Right atrium auricular region (tissue), 2 donors: ENCODE measurements around the gene DNAH3. TPM values are rescaled to one million over a fixed set of nuclear protein-coding genes. Genes with fewer than 3 reads are reported as not detected.

ENCODE experiments used
- DNase-seq: peaks from one replicate; pipeline ENCODE4 v3.0.0-alpha.2; 2019; ENCODE audit warnings: low spot score
- H3K27ac ChIP-seq, 2 donors: fragments of 200-600 bp; sonication (generic); 1 replicate in 1 of 2; 2 replicates in 1 of 2; pipeline ENCODE4 v1.5.1; 2016 to 2019
- H3K27me3 ChIP-seq, 2 donors: fragments of 200-600 bp; sonication (generic); one replicate each; pipeline versions ENCODE4 v1.5.1 to v1.6.0; 2017 to 2019
- H3K36me3 ChIP-seq: fragments of 200-600 bp; sonication (generic); one replicate; pipeline ENCODE4 v1.5.1; 2016
- H3K4me1 ChIP-seq, 2 donors: fragments of 200-600 bp; sonication (generic); one replicate each; pipeline versions ENCODE4 v1.5.1 to v1.6.0; 2017 to 2019
- H3K4me3 ChIP-seq, 2 donors: fragments of 200-600 bp; sonication (generic); 1 replicate in 1 of 2; 2 replicates in 1 of 2; pipeline ENCODE4 v1.5.1; 2017 to 2019; ENCODE audit warnings: mild to moderate bottlenecking in 1 of 2, moderate library complexity in 1 of 2
- H3K9me3 ChIP-seq, 2 donors: fragments of 200-600 bp; sonication (generic); one replicate each; pipeline ENCODE4 v1.5.1; 2019
- total RNA-seq, 2 donors: library from RNA; depleted of rRNA; stranded (reverse); fragments of >200 nt; gene quantifications; one replicate each; pipeline ENCODE4 v1.1.0, GENCODE V29; 2016
- TF ChIP-seq, protein P1 (sequence below), 2 donors: fragments of 200-600 bp; sonication (generic); IDR thresholded peaks; one replicate each; pipeline ENCODE4 v1.5.1; 2019; ENCODE audit warnings: antibody characterized with exemption in 2 of 2

The DNAH3 gene
- total RNA-seq, 2 donors from 2014 or later, result 0.20 TPM; not detected in 1

DNA sequence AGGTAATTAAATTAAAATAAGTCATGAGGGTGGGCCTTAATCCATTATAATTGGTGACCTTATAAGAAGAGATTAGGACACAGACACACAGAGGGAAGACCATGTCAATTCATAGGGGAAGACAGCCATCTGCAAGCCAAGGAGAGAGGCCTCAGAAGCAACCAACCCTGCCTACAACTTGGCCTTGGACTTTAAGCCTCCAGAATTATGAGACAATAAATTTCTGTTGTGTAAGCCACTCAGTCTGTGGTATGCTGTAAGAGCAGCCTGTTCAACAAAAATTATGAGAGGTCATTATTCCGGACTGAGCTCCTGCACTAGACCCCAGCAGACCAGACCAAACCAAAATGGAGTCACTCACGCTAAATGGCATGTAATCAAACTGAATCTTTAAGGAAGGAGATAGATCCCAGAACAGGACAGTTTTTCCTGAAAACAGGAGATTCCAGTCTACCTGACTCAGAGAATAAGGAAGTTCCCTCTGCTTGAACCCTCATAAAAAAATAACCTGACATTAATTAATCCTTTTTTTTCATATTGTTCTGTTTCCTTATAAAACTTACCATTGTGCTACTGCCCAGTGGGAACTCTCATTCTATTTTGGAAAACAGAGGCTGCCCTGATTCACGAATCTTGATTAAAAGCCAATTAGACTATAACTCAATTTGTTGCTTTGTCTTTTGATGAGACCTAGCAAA is 74.3 kb downstream of the DNAH3 start:
- TF ChIP-seq, protein P1, sequence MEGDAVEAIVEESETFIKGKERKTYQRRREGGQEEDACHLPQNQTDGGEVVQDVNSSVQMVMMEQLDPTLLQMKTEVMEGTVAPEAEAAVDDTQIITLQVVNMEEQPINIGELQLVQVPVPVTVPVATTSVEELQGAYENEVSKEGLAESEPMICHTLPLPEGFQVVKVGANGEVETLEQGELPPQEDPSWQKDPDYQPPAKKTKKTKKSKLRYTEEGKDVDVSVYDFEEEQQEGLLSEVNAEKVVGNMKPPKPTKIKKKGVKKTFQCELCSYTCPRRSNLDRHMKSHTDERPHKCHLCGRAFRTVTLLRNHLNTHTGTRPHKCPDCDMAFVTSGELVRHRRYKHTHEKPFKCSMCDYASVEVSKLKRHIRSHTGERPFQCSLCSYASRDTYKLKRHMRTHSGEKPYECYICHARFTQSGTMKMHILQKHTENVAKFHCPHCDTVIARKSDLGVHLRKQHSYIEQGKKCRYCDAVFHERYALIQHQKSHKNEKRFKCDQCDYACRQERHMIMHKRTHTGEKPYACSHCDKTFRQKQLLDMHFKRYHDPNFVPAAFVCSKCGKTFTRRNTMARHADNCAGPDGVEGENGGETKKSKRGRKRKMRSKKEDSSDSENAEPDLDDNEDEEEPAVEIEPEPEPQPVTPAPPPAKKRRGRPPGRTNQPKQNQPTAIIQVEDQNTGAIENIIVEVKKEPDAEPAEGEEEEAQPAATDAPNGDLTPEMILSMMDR (IDR thresholded peaks at IDR 0.05), result no peak
- Histone ChIP-seq H3K27me3 (no peaks in the 10 kb centered on the region), H3K36me3 (no peaks in the 10 kb centered on the region), H3K27ac (no peak overlapping the region), H3K4me3 (no peak overlapping the region), H3K9me3 (no peaks in the 10 kb centered on the region), H3K4me1 (no peaks in the 10 kb centered on the region)
- no peak for DNase-seq

DNA sequence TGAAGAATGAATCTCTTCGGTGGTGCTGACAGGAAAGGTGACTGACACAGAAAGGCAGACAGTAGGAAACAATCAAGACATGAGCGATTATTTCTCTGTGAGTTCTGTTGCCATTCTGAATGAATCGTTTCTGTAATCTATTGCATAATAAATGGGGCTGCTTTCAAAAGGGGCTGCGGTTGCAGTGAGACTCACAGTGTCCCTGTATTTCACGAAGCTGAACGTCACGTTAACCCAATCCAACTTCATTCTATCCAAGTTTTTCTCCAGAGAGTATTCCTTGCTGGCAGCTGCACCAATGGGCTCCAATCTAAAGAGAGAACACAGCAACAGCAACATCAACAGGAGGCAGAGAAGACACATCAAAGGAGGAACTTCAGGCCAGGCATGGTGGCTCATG is 75.4 kb downstream of the DNAH3 start:
- TF ChIP-seq, protein P1 (IDR thresholded peaks at IDR 0.05), result no peak
- Histone ChIP-seq H3K9me3 (no peaks in the 10 kb centered on the region), H3K27ac (no peak overlapping the region), H3K27me3 (no peaks in the 10 kb centered on the region), H3K36me3 (no peaks in the 10 kb centered on the region), H3K4me1 (no peaks in the 10 kb centered on the region), H3K4me3 (no peak overlapping the region)
- no peak for DNase-seq

DNA sequence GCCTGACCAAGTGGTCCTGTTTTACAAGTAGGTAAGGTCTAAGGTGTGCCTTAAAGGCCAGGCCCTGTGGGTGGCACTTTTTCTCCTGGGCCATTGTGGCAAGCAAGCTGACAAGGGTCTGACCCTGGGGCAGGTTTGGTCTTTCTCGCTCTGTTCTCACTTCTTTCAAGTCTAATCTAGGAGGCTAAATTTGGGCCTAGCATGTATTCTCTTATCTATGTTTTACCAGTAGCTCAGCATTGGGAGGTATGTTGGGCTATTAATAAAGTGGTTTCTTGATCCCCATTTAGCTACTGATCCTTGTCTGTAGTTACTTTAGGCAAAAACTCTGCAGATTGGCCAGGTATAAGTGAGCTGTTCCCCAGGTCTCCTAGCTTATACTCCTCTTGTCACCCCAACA is 77.7 kb downstream of the DNAH3 start:
- TF ChIP-seq, protein P1 (IDR thresholded peaks at IDR 0.05), result no peak
- Histone ChIP-seq H3K9me3 (no peaks in the 10 kb centered on the region), H3K27ac (no peak overlapping the region), H3K27me3 (no peaks in the 10 kb centered on the region), H3K36me3 (no peaks in the 10 kb centered on the region), H3K4me3 (no peak overlapping the region), H3K4me1 (no peaks in the 10 kb centered on the region)
- no peak for DNase-seq

DNA sequence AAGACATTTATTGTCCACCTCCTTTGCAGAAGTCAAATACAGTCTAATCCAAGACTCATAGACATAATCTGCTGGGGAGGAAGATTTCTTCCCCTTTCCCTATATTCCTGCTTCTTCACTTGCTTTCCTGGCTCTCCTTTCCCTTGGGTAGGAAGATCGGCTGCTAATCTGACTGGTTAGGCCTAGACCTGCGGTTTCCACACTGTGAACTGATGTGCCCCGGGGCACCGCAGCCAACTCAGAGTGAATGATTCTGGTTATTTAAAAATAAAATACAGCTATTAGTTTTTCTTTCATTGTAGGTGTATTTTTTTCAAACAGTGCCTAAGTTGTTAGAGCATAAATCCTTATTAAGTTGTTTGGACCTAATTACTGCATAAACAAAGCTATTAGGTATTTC is 78.9 kb downstream of the DNAH3 start:
- Histone ChIP-seq H3K9me3 (no peaks in the 10 kb centered on the region), H3K36me3 (no peaks in the 10 kb centered on the region), H3K4me1 (no peaks in the 10 kb centered on the region), H3K27ac (no peak overlapping the region), H3K27me3 (no peaks in the 10 kb centered on the region), H3K4me3 (no peak overlapping the region)
- TF ChIP-seq, protein P1 (IDR thresholded peaks at IDR 0.05), result no peak
- no peak for DNase-seq

DNA sequence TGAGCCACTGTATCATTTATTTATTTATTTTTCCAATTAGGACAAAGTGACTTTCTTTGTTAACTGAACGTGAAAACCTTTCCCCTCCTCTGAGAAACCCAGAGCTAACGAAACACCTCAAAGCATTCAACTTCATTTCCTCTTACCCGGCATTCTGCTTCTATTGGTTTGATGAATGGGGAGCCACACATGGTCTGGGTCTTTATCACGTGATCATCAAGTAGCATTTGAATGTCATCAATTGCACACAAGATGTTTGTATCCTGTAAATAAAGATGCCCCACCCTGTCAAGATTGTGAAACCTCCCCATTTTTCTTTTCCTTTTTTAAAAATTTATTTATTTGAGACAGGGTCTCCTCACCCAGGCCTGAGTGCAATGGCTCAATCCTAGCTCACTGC is 80.1 kb downstream of the DNAH3 start:
- no peaks in the 10 kb centered on the region for H3K4me1 ChIP-seq
- DNase-seq, result no peak
- no peaks in the 10 kb centered on the region for H3K9me3 ChIP-seq
- H3K27ac ChIP-seq, result no peak overlapping the region
- no peaks in the 10 kb centered on the region for H3K27me3 ChIP-seq
- no peaks in the 10 kb centered on the region for H3K36me3 ChIP-seq
- TF ChIP-seq, protein P1 (IDR thresholded peaks at IDR 0.05), result no peak
- H3K4me3 ChIP-seq, result no peak overlapping the region

DNA sequence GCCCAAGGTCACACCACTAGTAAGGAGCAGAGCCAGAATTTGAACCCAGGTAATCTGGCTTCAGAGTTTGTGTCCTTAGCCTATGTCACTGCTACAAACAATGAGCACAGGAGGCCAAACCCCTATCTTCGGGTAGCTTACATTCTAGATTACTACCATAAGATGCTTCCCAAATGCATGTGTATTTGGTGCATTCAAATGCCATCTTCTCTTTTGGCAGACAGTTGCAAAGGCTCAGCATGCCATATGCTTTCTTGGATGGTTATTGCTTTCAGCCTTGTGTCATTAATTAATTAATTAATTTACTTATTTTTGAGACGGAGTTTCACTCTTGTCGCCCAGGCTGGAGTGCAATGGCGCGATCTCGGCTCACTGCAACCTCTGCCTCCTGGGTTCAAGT is 80.7 kb downstream of the DNAH3 start:
- TF ChIP-seq, protein P1 (IDR thresholded peaks at IDR 0.05), result no peak
- no peak for DNase-seq
- Histone ChIP-seq H3K9me3 (no peaks in the 10 kb centered on the region), H3K4me3 (no peak overlapping the region), H3K27ac (no peak overlapping the region), H3K4me1 (no peaks in the 10 kb centered on the region), H3K36me3 (no peaks in the 10 kb centered on the region), H3K27me3 (no peaks in the 10 kb centered on the region)
